K562 (cell line): ENCODE measurements around the gene PPL.

Experiments used
- TF ChIP-seq, protein P1 (sequence below): sonication (generic); formaldehyde crosslinking; IDR thresholded peaks from 2 replicates; pipeline ENCODE4 v1.4.0; 2020; ENCODE audit warnings: mild to moderate bottlenecking, missing genetic modification reagents
- TF ChIP-seq, protein P2 (sequence below): sonication (generic); formaldehyde crosslinking; IDR thresholded peaks from 2 replicates; pipeline ENCODE4 v1.8.1; 2023; ENCODE audit warnings: mild to moderate bottlenecking, missing genetic modification reagents

DNA sequence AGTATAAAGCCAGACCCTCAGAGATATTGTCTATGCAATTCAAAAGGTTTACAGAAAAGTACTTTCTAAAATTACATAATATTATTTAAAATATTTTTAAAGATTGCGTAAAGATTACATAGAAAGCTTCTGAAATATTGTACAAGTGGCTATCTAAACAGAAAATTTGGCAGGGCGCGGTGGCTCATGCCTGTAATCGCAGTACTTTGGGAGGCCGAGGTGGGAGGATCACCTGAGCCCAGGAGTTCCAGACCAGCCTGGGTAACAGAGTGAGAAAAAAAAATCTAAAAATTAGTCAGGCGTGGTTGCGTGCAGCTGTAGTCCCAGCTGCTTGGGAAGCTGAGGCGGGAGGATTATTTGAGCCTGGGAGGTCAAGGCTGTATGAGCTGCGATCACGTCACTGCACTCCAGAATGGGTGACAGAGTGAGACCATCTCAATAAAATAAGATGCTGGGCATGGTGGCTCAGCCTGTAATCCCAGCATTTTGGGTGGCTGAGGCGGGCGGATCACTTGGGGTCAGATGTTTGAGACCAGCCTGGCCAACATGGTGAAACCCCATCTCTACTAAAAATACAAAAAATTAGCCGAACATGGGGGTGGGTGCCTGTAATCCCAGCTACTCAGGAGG lies 71.6 kb downstream of the PPL start:
- TF ChIP-seq, protein P1, sequence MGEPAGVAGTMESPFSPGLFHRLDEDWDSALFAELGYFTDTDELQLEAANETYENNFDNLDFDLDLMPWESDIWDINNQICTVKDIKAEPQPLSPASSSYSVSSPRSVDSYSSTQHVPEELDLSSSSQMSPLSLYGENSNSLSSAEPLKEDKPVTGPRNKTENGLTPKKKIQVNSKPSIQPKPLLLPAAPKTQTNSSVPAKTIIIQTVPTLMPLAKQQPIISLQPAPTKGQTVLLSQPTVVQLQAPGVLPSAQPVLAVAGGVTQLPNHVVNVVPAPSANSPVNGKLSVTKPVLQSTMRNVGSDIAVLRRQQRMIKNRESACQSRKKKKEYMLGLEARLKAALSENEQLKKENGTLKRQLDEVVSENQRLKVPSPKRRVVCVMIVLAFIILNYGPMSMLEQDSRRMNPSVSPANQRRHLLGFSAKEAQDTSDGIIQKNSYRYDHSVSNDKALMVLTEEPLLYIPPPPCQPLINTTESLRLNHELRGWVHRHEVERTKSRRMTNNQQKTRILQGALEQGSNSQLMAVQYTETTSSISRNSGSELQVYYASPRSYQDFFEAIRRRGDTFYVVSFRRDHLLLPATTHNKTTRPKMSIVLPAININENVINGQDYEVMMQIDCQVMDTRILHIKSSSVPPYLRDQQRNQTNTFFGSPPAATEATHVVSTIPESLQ (CRISPR knock-in tag), result no peak
- TF ChIP-seq, protein P2, sequence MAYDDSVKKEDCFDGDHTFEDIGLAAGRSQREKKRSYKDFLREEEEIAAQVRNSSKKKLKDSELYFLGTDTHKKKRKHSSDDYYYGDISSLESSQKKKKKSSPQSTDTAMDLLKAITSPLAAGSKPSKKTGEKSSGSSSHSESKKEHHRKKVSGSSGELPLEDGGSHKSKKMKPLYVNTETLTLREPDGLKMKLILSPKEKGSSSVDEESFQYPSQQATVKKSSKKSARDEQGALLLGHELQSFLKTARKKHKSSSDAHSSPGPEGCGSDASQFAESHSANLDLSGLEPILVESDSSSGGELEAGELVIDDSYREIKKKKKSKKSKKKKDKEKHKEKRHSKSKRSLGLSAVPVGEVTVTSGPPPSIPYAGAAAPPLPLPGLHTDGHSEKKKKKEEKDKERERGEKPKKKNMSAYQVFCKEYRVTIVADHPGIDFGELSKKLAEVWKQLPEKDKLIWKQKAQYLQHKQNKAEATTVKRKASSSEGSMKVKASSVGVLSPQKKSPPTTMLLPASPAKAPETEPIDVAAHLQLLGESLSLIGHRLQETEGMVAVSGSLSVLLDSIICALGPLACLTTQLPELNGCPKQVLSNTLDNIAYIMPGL (CRISPR knock-in tag), result no peak
